ENCODE data around the gene APOA1.

The APOA1 gene

DNA sequence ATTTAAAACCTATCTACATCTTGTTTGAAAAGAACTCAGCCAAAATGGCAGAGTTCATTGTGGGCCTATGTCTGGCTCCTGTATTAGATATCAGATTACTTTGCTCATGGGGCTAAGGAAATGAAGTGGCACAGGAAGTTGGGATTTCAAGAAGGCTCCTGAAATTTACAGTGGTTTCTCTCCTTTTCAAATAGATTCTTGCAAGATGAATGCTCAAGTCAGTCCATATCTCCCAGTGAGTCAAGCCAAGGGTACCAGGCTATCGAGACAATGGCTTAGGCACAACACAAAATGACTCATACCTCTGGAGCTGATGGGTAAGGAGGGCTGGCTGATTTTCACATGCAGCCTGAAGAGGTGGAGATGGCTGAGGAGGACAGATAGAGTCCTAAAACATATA, 24.1 kb upstream of the APOA1 start:
- TF ChIP-seq REST (IDR thresholded peaks at IDR 0.05; ENCODE audit: insufficient read depth in 1 of 2, low read depth in 2 of 2, low read length in 2 of 2) (no peak), POLR2AphosphoS5 (IDR thresholded peaks at IDR 0.05; ENCODE audit: low read depth, low read length) (no peak), FOXP2 (optimal IDR thresholded peaks at IDR 0.05; ENCODE audit: borderline replicate concordance, extremely low read depth, extremely low read length, insufficient read depth) (no peak), SIN3A (IDR thresholded peaks at IDR 0.05; ENCODE audit: borderline replicate concordance, insufficient read depth, low read length) (no peak), TAF1 (IDR thresholded peaks at IDR 0.05; ENCODE audit: borderline replicate concordance, insufficient read depth, low read length) (no peak)

GRCh38 chr11:116860303-116860702, 22.9 kb upstream of the APOA1 start:
- no peak for TF ChIP-seq SIN3A (IDR thresholded peaks at IDR 0.05; ENCODE audit: borderline replicate concordance, insufficient read depth, low read length)
- TF ChIP-seq POLR2AphosphoS5 (IDR thresholded peaks at IDR 0.05; ENCODE audit: low read depth, low read length), result no peak
- no peak for TF ChIP-seq FOXP2 (optimal IDR thresholded peaks at IDR 0.05; ENCODE audit: borderline replicate concordance, extremely low read depth, extremely low read length, insufficient read depth)
- TF ChIP-seq TAF1 (IDR thresholded peaks at IDR 0.05; ENCODE audit: borderline replicate concordance, insufficient read depth, low read length), result no peak
- TF ChIP-seq REST (IDR thresholded peaks at IDR 0.05; ENCODE audit: insufficient read depth in 1 of 2, low read depth in 2 of 2, low read length in 2 of 2), result no peak

GRCh38 chr11:116859175-116859574, 21.8 kb upstream of the APOA1 start:
- TF ChIP-seq REST (IDR thresholded peaks at IDR 0.05; ENCODE audit: insufficient read depth in 1 of 2, low read depth in 2 of 2, low read length in 2 of 2), result no peak
- TF ChIP-seq TAF1 (IDR thresholded peaks at IDR 0.05; ENCODE audit: borderline replicate concordance, insufficient read depth, low read length), result no peak
- TF ChIP-seq FOXP2 (optimal IDR thresholded peaks at IDR 0.05; ENCODE audit: borderline replicate concordance, extremely low read depth, extremely low read length, insufficient read depth), result no peak
- TF ChIP-seq POLR2AphosphoS5 (IDR thresholded peaks at IDR 0.05; ENCODE audit: low read depth, low read length), result no peak
- TF ChIP-seq SIN3A (IDR thresholded peaks at IDR 0.05; ENCODE audit: borderline replicate concordance, insufficient read depth, low read length), result no peak

DNA sequence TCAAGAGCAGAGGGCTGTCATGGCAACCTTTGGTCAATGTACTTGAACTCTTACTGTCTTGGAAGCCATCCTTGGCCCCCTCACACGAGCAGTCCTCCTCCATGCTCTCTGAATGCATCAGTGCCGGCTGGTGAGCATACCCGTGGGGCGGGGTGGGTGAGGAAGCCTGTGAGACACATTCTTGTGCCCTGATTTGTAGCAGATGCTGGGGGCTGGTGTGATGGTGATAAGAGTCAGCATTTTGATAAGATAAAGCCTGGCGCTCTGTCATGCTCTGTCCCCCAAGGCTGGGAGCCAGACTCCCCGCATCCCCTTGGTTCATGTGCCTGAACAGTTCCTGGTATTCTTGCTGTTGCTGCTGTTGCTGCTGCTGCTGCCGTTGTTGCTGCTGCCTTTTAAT, 20.5 kb upstream of the APOA1 start:
- TF ChIP-seq FOXP2 (optimal IDR thresholded peaks at IDR 0.05; ENCODE audit: borderline replicate concordance, extremely low read depth, extremely low read length, insufficient read depth) (no peak), POLR2AphosphoS5 (IDR thresholded peaks at IDR 0.05; ENCODE audit: low read depth, low read length) (no peak), SIN3A (IDR thresholded peaks at IDR 0.05; ENCODE audit: borderline replicate concordance, insufficient read depth, low read length) (no peak), REST (IDR thresholded peaks at IDR 0.05; ENCODE audit: insufficient read depth in 1 of 2, low read depth in 2 of 2, low read length in 2 of 2) (no peak), TAF1 (IDR thresholded peaks at IDR 0.05; ENCODE audit: borderline replicate concordance, insufficient read depth, low read length) (no peak)

GRCh38 chr11:116857316-116857715, 19.9 kb upstream of the APOA1 start:
- TF ChIP-seq SIN3A (IDR thresholded peaks at IDR 0.05; ENCODE audit: borderline replicate concordance, insufficient read depth, low read length) (no peak), REST (IDR thresholded peaks at IDR 0.05; ENCODE audit: insufficient read depth in 1 of 2, low read depth in 2 of 2, low read length in 2 of 2) (no peak), TAF1 (IDR thresholded peaks at IDR 0.05; ENCODE audit: borderline replicate concordance, insufficient read depth, low read length) (no peak), FOXP2 (optimal IDR thresholded peaks at IDR 0.05; ENCODE audit: borderline replicate concordance, extremely low read depth, extremely low read length, insufficient read depth) (no peak), POLR2AphosphoS5 (IDR thresholded peaks at IDR 0.05; ENCODE audit: low read depth, low read length) (no peak)

Measured in PFSK-1 (cell line).